Measurements from ENCODE around the gene MIF4GD.

DNA sequence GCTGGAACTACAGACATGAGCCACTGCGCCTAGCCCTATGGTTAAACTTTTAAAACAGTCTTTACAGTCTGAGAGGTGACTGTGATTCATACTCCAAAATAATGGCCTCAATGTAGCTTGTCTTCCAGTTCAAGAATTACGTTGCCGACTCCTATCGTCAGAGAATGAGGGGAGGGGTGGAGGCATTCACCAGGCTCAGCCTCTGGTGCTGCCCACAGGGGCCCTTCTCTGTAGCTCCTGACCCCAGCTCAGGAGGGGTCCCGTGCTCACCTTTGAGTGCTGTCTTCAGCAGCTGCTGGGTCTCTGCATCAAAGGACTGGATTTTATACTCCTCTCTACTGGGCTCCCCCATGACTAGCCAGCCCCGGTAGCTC, 1.2 kb downstream of the MIF4GD start:
- TF ChIP-seq EZH2 (IDR thresholded peaks at IDR 0.05; ENCODE audit: insufficient read depth, poor library complexity, severe bottlenecking) (no peak), EZH2phosphoT487 (IDR thresholded peaks at IDR 0.05; ENCODE audit: insufficient read depth, low read depth) (no peak)

All from GM23248 (cell line).